Memory B cell (primary cell): ENCODE data around the gene SHANK1.

ENCODE experiments used
- ATAC-seq: fragments of 150-1000 bp; cut with Tn5 transposase; 2 replicates; pipeline ENCODE4 v1.10.0; 2021; ENCODE audit warnings: low read depth, mild to moderate bottlenecking, moderate library complexity
- DNase-seq, 2 donors: peaks; one replicate each; pipeline ENCODE4 v3.0.0; 2022; ENCODE audit warnings: low spot score in 2 of 2
- H3K27ac Mint-ChIP-seq: one replicate; pipeline ENCODE4 v1.8.0; 2022; ENCODE audit warnings: mild to moderate bottlenecking, moderate library complexity, mixed read lengths
- H3K27me3 Mint-ChIP-seq: one replicate; pipeline ENCODE4 v1.8.0; 2022; ENCODE audit warnings: mixed read lengths
- H3K36me3 Mint-ChIP-seq: one replicate; pipeline ENCODE4 v1.8.0; 2022; ENCODE audit warnings: mild to moderate bottlenecking, mixed read lengths
- H3K4me1 Mint-ChIP-seq: one replicate; pipeline ENCODE4 v1.8.0; 2022; ENCODE audit warnings: mixed read lengths
- H3K4me3 Mint-ChIP-seq: one replicate; pipeline ENCODE4 v1.8.0; 2022; ENCODE audit warnings: mild to moderate bottlenecking, moderate library complexity, mixed read lengths
- H3K9me3 Mint-ChIP-seq: one replicate; pipeline ENCODE4 v1.8.0; 2022; ENCODE audit warnings: mixed read lengths

Gene SHANK1

GRCh38 chr19:50723069-50723468, 3.5 kb upstream of the SHANK1 start, which contains the start of gene CLEC11A:
CLEC11A (plus strand) TSS chr19:50723364; CDS start chr19:50723526, 162 bp downstream.
- no peak for DNase-seq
- Mint-ChIP-seq H3K4me1 (peaks cover 16% of the 10 kb centered on the region), H3K9me3 (peaks cover 6% of the 10 kb centered on the region), H3K27me3 (peaks cover 49% of the 10 kb centered on the region), H3K4me3 (peak within 1 kb of the TSS; percentile 73), H3K27ac (no peak within 1 kb of the TSS), H3K36me3 (peaks cover 7% of the 10 kb centered on the region)
- ATAC-seq, result no peak

GRCh38 chr19:50722201-50723013, 2.8 kb upstream of the SHANK1 start:
- Mint-ChIP-seq H3K27me3 (peaks cover 52% of the 10 kb centered on the region), H3K27ac (no peak overlapping the region), H3K9me3 (peaks cover 6% of the 10 kb centered on the region), H3K4me1 (peaks cover 20% of the 10 kb centered on the region), H3K36me3 (peaks cover 7% of the 10 kb centered on the region), H3K4me3 (no peak overlapping the region)
- ATAC-seq (no peak), DNase-seq (no peak)

GRCh38 chr19:50721441-50722137, 2.0 kb upstream of the SHANK1 start:
- no peak overlapping the region for H3K27ac Mint-ChIP-seq
- DNase-seq (no peak), ATAC-seq (no peak)
- H3K36me3 Mint-ChIP-seq, result peaks cover 7% of the 10 kb centered on the region
- H3K9me3 Mint-ChIP-seq, result peaks cover 6% of the 10 kb centered on the region
- peaks cover 23% of the 10 kb centered on the region for H3K4me1 Mint-ChIP-seq
- no peak overlapping the region for H3K4me3 Mint-ChIP-seq
- peaks cover 50% of the 10 kb centered on the region for H3K27me3 Mint-ChIP-seq

- Mint-ChIP-seq H3K27me3 (peaks cover 54% of the 10 kb centered on the region), H3K27ac (no peak overlapping the region), H3K9me3 (peaks cover 6% of the 10 kb centered on the region), H3K36me3 (peaks cover 7% of the 10 kb centered on the region), H3K4me1 (peaks cover 23% of the 10 kb centered on the region), H3K4me3 (no peak overlapping the region)
- DNase-seq (no peak), ATAC-seq (no peak)
Observed at GRCh38 chr19:50720921-50721381, 1.3 kb upstream of the SHANK1 start.

GRCh38 chr19:50720181-50720920, 749 bp upstream of the SHANK1 start:
- H3K4me1 Mint-ChIP-seq, result peaks cover 21% of the 10 kb centered on the region
- no peak for DNase-seq
- peaks cover 7% of the 10 kb centered on the region for H3K36me3 Mint-ChIP-seq
- no peak for ATAC-seq
- H3K9me3 Mint-ChIP-seq, result peaks cover 6% of the 10 kb centered on the region
- peak overlapping the region; percentile 21 for H3K27ac Mint-ChIP-seq
- H3K27me3 Mint-ChIP-seq, result peaks cover 56% of the 10 kb centered on the region
- H3K4me3 Mint-ChIP-seq, result peak overlapping the region; percentile 43

GRCh38 chr19:50719119-50719435, 525 bp downstream of the SHANK1 start:
- H3K27me3 Mint-ChIP-seq, result peaks cover 56% of the 10 kb centered on the region
- no peak overlapping the region for H3K4me3 Mint-ChIP-seq
- DNase-seq (no peak), ATAC-seq (no peak)
- peaks cover 17% of the 10 kb centered on the region for H3K4me1 Mint-ChIP-seq
- H3K9me3 Mint-ChIP-seq, result peaks cover 6% of the 10 kb centered on the region
- peaks cover 7% of the 10 kb centered on the region for H3K36me3 Mint-ChIP-seq
- H3K27ac Mint-ChIP-seq, result no peak overlapping the region

- Mint-ChIP-seq H3K4me1 (peaks cover 14% of the 10 kb centered on the region), H3K27me3 (peaks cover 53% of the 10 kb centered on the region), H3K27ac (no peak overlapping the region), H3K4me3 (peak overlapping the region; percentile 67), H3K36me3 (peaks cover 7% of the 10 kb centered on the region), H3K9me3 (peaks cover 3% of the 10 kb centered on the region)
- DNase-seq (no peak), ATAC-seq (peak; percentile 26)
Observed at GRCh38 chr19:50718255-50719118, 1.1 kb downstream of the SHANK1 start.

GRCh38 chr19:50717891-50718254, 1.7 kb downstream of the SHANK1 start:
- Mint-ChIP-seq H3K27ac (no peak overlapping the region), H3K4me1 (peaks cover 14% of the 10 kb centered on the region), H3K36me3 (peaks cover 5% of the 10 kb centered on the region), H3K4me3 (no peak overlapping the region), H3K9me3 (no peaks in the 10 kb centered on the region), H3K27me3 (peaks cover 55% of the 10 kb centered on the region)
- ATAC-seq (no peak), DNase-seq (no peak)

- DNase-seq (no peak), ATAC-seq (peak; percentile 49)
- Mint-ChIP-seq H3K36me3 (peaks cover 5% of the 10 kb centered on the region), H3K9me3 (no peaks in the 10 kb centered on the region), H3K4me1 (peaks cover 14% of the 10 kb centered on the region), H3K4me3 (no peak overlapping the region), H3K27ac (no peak overlapping the region), H3K27me3 (peaks cover 53% of the 10 kb centered on the region)
Observed at GRCh38 chr19:50717026-50717723, 2.4 kb downstream of the SHANK1 start.

GRCh38 chr19:50716178-50717025, 3.2 kb downstream of the SHANK1 start:
- no peak for DNase-seq
- peaks cover 49% of the 10 kb centered on the region for H3K27me3 Mint-ChIP-seq
- ATAC-seq, result no peak
- H3K36me3 Mint-ChIP-seq, result peaks cover 5% of the 10 kb centered on the region
- H3K4me1 Mint-ChIP-seq, result peaks cover 14% of the 10 kb centered on the region
- no peak overlapping the region for H3K4me3 Mint-ChIP-seq
- H3K27ac Mint-ChIP-seq, result no peak overlapping the region
- no peaks in the 10 kb centered on the region for H3K9me3 Mint-ChIP-seq

GRCh38 chr19:50713556-50714236, 5.9 kb downstream of the SHANK1 start:
- Mint-ChIP-seq H3K4me1 (peaks cover 6% of the 10 kb centered on the region), H3K36me3 (no peaks in the 10 kb centered on the region), H3K9me3 (no peaks in the 10 kb centered on the region), H3K4me3 (no peak overlapping the region), H3K27me3 (peaks cover 44% of the 10 kb centered on the region), H3K27ac (no peak overlapping the region)
- DNase-seq, result no peak
- ATAC-seq, result no peak

GRCh38 chr19:50712833-50713232, 6.8 kb downstream of the SHANK1 start:
- H3K36me3 Mint-ChIP-seq, result no peaks in the 10 kb centered on the region
- no peak overlapping the region for H3K4me3 Mint-ChIP-seq
- H3K4me1 Mint-ChIP-seq, result peaks cover 6% of the 10 kb centered on the region
- peaks cover 42% of the 10 kb centered on the region for H3K27me3 Mint-ChIP-seq
- no peak overlapping the region for H3K27ac Mint-ChIP-seq
- no peaks in the 10 kb centered on the region for H3K9me3 Mint-ChIP-seq
- no peak for ATAC-seq
- no peak for DNase-seq
